Measurements from ENCODE around the gene ATP8A2. TPM values are rescaled to one million over a fixed set of nuclear protein-coding genes. Genes with fewer than 3 reads are reported as not detected.

ATP8A2 gene
- total RNA-seq, 1 experiment from 2014 or later = not detected

- TF ChIP-seq EZH2 (IDR thresholded peaks at IDR 0.05; ENCODE audit: low read depth) (no peak), CTCF (conservative IDR thresholded peaks at IDR 0.05) (no peak)
- Histone ChIP-seq H2AFZ (no peak overlapping the region), H3K9me2 (ENCODE audit: insufficient read depth) (no peaks in the 10 kb centered on the region), H3K4me3 (no peak overlapping the region), H3K4me2 (no peak overlapping the region), H3K27ac (no peak overlapping the region), H3K27me3 (ENCODE audit: insufficient read depth, low read depth) (peaks cover 64% of the 10 kb centered on the region), H3K4me1 (replicated peaks; ENCODE audit: insufficient read depth) (no peaks in the 10 kb centered on the region), H3F3A (ENCODE audit: insufficient read depth, low read depth) (no peaks in the 10 kb centered on the region), H4K20me1 (ENCODE audit: insufficient read depth) (no peaks in the 10 kb centered on the region), H3K36me3 (ENCODE audit: low read depth) (no peaks in the 10 kb centered on the region), H3K79me2 (ENCODE audit: low read depth) (no peaks in the 10 kb centered on the region), H3K9me3 (ENCODE audit: insufficient read depth, low read depth) (no peaks in the 10 kb centered on the region)
- BruUV-seq (replicated peaks) = no TSS peak
- intact Hi-C loops (cut with micrococcal nuclease; ENCODE audit: unreplicated experiment) = loop anchor here (5.0 to 10.0 kb wide), 3 partner anchors 147 to 374 kb away; no protein-coding TSS in a partner anchor
- CTCF ChIA-PET = no interaction called here
- POLR2A ChIA-PET (ENCODE audit: unreplicated experiment) = no interaction called here
- no peak for DNase-seq
Measured at GRCh38 chr13:25379011-25379410, 7.2 kb downstream of the ATP8A2 start.

GRCh38 chr13:25380082-25380481 lies 8.3 kb downstream of the ATP8A2 start:
- no TSS peak for BruUV-seq (replicated peaks)
- POLR2A ChIA-PET (ENCODE audit: unreplicated experiment) = no interaction called here

GRCh38 chr13:25380741-25381324 lies 9.1 kb downstream of the ATP8A2 start:
- intact Hi-C loops (cut with micrococcal nuclease; ENCODE audit: unreplicated experiment) = no loop called here
- H3K9me3 ChIP-seq (ENCODE audit: insufficient read depth, low read depth) = no peaks in the 10 kb centered on the region
- no peak for DNase-seq
- no peaks in the 10 kb centered on the region for H3F3A ChIP-seq (ENCODE audit: insufficient read depth, low read depth)
- ChIA-PET CTCF (no interaction called here), POLR2A (ENCODE audit: unreplicated experiment) (no interaction called here)
- no peak for TF ChIP-seq EZH2 (IDR thresholded peaks at IDR 0.05; ENCODE audit: low read depth)
- TF ChIP-seq CTCF (conservative IDR thresholded peaks at IDR 0.05) = no peak
- H3K4me1 ChIP-seq (replicated peaks; ENCODE audit: insufficient read depth) = no peaks in the 10 kb centered on the region
- no peaks in the 10 kb centered on the region for H3K36me3 ChIP-seq (ENCODE audit: low read depth)
- H3K27me3 ChIP-seq (ENCODE audit: insufficient read depth, low read depth) = peaks cover 66% of the 10 kb centered on the region
- no peaks in the 10 kb centered on the region for H3K79me2 ChIP-seq (ENCODE audit: low read depth)
- H3K4me2 ChIP-seq = no peak overlapping the region
- H3K4me3 ChIP-seq = no peak overlapping the region
- H3K27ac ChIP-seq = no peak overlapping the region
- no TSS peak for BruUV-seq (replicated peaks)
- H2AFZ ChIP-seq = no peak overlapping the region
- H4K20me1 ChIP-seq (ENCODE audit: insufficient read depth) = no peaks in the 10 kb centered on the region
- H3K9me2 ChIP-seq (ENCODE audit: insufficient read depth) = no peaks in the 10 kb centered on the region

More at GRCh38 chr13:25380082-25380481, 8.3 kb downstream of the ATP8A2 start:
- CTCF ChIA-PET = no interaction called here
- no peak overlapping the region for H3K4me2 ChIP-seq
- intact Hi-C loops (cut with micrococcal nuclease; ENCODE audit: unreplicated experiment) = no loop called here
- DNase-seq = no peak
- no peaks in the 10 kb centered on the region for H3K4me1 ChIP-seq (replicated peaks; ENCODE audit: insufficient read depth)
- H3F3A ChIP-seq (ENCODE audit: insufficient read depth, low read depth) = no peaks in the 10 kb centered on the region
- H4K20me1 ChIP-seq (ENCODE audit: insufficient read depth) = no peaks in the 10 kb centered on the region
- H3K4me3 ChIP-seq = no peak overlapping the region
- no peak for TF ChIP-seq CTCF (conservative IDR thresholded peaks at IDR 0.05)
- TF ChIP-seq EZH2 (IDR thresholded peaks at IDR 0.05; ENCODE audit: low read depth) = no peak
- no peak overlapping the region for H3K27ac ChIP-seq
- H3K9me2 ChIP-seq (ENCODE audit: insufficient read depth) = no peaks in the 10 kb centered on the region
- no peak overlapping the region for H2AFZ ChIP-seq
- H3K27me3 ChIP-seq (ENCODE audit: insufficient read depth, low read depth) = peaks cover 64% of the 10 kb centered on the region
- no peaks in the 10 kb centered on the region for H3K36me3 ChIP-seq (ENCODE audit: low read depth)
- H3K9me3 ChIP-seq (ENCODE audit: insufficient read depth, low read depth) = no peaks in the 10 kb centered on the region
- no peaks in the 10 kb centered on the region for H3K79me2 ChIP-seq (ENCODE audit: low read depth)
